CD4-positive, CD25-positive, alpha-beta regulatory T cell (primary cell): ENCODE data around the gene AARSD1. TPM values are rescaled to one million over a fixed set of nuclear protein-coding genes. Genes with fewer than 3 reads are reported as not detected.
"Not testable (repeated sequence)": the region's sequence is repeated elsewhere in the genome, so short reads cannot be mapped to it uniquely, and the experiment has no call there.

Experiments
- ATAC-seq, 2 donors: fragments of 150-1000 bp; cut with Tn5 transposase; one replicate each; pipeline ENCODE4 v1.10.0; 2021; ENCODE audit warnings: low read depth in 2 of 2, moderate number of reproducible peaks in 2 of 2, moderate library complexity in 1 of 2
- DNase-seq, 3 donors: peaks; one replicate each; pipeline versions ENCODE4 v3.0.0 to v3.0.0-alpha.2; 2012 to 2022; ENCODE audit warnings: mixed read lengths in 1 of 3
- H3K27ac ChIP-seq: one replicate; pipeline ENCODE4 v1.7.0; 2013; ENCODE audit warnings: mild to moderate bottlenecking, low read length; ENCODE audit not compliant: insufficient read depth, poor library complexity, severe bottlenecking
- H3K27me3 ChIP-seq: one replicate; pipeline ENCODE4 v1.7.0; 2013; ENCODE audit warnings: low read length; ENCODE audit not compliant: control insufficient read depth, insufficient read depth
- H3K36me3 ChIP-seq: one replicate; pipeline ENCODE4 v1.7.0; 2013; ENCODE audit warnings: mild to moderate bottlenecking, low read length, moderate library complexity; ENCODE audit not compliant: control insufficient read depth, insufficient read depth
- H3K4me1 ChIP-seq: 2 replicates; pipeline ENCODE4 v1.7.0; 2013; ENCODE audit warnings: mild to moderate bottlenecking, low read length; ENCODE audit not compliant: insufficient read depth, control insufficient read depth, poor library complexity, severe bottlenecking
- H3K4me3 ChIP-seq: one replicate; pipeline ENCODE4 v1.7.0; 2013; ENCODE audit warnings: low read depth, mild to moderate bottlenecking, low read length, moderate library complexity
- H3K9me3 ChIP-seq, 2 experiments: 1 replicate in 1 of 2; 2 replicates in 1 of 2; pipeline ENCODE4 v1.7.0; 2013; ENCODE audit warnings: low read length in 2 of 2, mild to moderate bottlenecking in 1 of 2, moderate library complexity in 1 of 2; ENCODE audit not compliant: control insufficient read depth in 2 of 2
- H3K27ac Mint-ChIP-seq, 3 donors: one replicate each; pipeline ENCODE4 v1.8.0; 2020 to 2022; ENCODE audit warnings: mild to moderate bottlenecking in 3 of 3, mixed read lengths in 3 of 3, moderate library complexity in 2 of 3
- H3K27me3 Mint-ChIP-seq: one replicate; pipeline ENCODE4 v1.8.0; 2022; ENCODE audit warnings: mild to moderate bottlenecking, mixed read lengths
- H3K36me3 Mint-ChIP-seq: one replicate; pipeline ENCODE4 v1.8.0; 2020; ENCODE audit warnings: mixed read lengths
- H3K4me1 Mint-ChIP-seq, 4 donors: one replicate each; pipeline ENCODE4 v1.8.0; 2020 to 2022; ENCODE audit warnings: mixed read lengths in 4 of 4, mild to moderate bottlenecking in 1 of 4
- H3K4me3 Mint-ChIP-seq, 4 donors: one replicate each; pipeline ENCODE4 v1.8.0; 2020 to 2022; ENCODE audit warnings: mild to moderate bottlenecking in 4 of 4, mixed read lengths in 4 of 4, moderate library complexity in 3 of 4
- H3K9me3 Mint-ChIP-seq, 7 donors: one replicate each; pipeline ENCODE4 v1.8.0; 2020 to 2022; ENCODE audit warnings: mixed read lengths in 7 of 7, mild to moderate bottlenecking in 3 of 7, moderate library complexity in 2 of 7
- polyA plus RNA-seq, 4 donors: library from polyadenylated mRNA; unstranded; fragments of 300-500 nt; fragmentation: Illumina TruSeq; gene quantifications; one replicate each; pipeline ENCODE4 v1.2.3, GENCODE V29; 2021
- total RNA-seq: library from RNA; stranded (reverse); gene quantifications from one replicate; pipeline ENCODE4 v1.2.3, GENCODE V29; 2022

Gene AARSD1
- total and polyA plus RNA-seq, 5 donors from 2014 or later = 23.2 to 48.5 (median 29.4) TPM

GRCh38 chr17:42922294-42922693, 42.0 kb downstream of the AARSD1 start:
- Histone ChIP-seq H3K27me3 (peaks cover 9% of the 10 kb centered on the region), H3K4me1 (no peaks in the 10 kb centered on the region), H3K36me3 (no peaks in the 10 kb centered on the region), H3K27ac (no peak overlapping the region), H3K4me3 (no peak overlapping the region), H3K9me3 (no peaks in the 10 kb centered on the region)
- ATAC-seq = no peak
- peaks cover 0 to 2% (median 0%) of the 10 kb centered on the region in 4 donors for H3K4me1 Mint-ChIP-seq
- H3K27ac Mint-ChIP-seq = no peak overlapping the region
- peaks cover 34% of the 10 kb centered on the region for H3K27me3 Mint-ChIP-seq
- H3K9me3 Mint-ChIP-seq = no peaks in the 10 kb centered on the region
- H3K4me3 Mint-ChIP-seq = no peak overlapping the region
- H3K36me3 Mint-ChIP-seq = no peaks in the 10 kb centered on the region
- DNase-seq = no peak

- no peak overlapping the region for H3K27ac Mint-ChIP-seq
- ATAC-seq = no peak
- Histone ChIP-seq H3K4me1 (no peaks in the 10 kb centered on the region), H3K27ac (no peak overlapping the region), H3K4me3 (no peak overlapping the region), H3K36me3 (no peaks in the 10 kb centered on the region), H3K9me3 (no peaks in the 10 kb centered on the region), H3K27me3 (peaks cover 11% of the 10 kb centered on the region)
- H3K27me3 Mint-ChIP-seq = peaks cover 34% of the 10 kb centered on the region
- no peak overlapping the region for H3K4me3 Mint-ChIP-seq
- no peaks in the 10 kb centered on the region for H3K36me3 Mint-ChIP-seq
- no peaks in the 10 kb centered on the region for H3K9me3 Mint-ChIP-seq
- no peak for DNase-seq
- H3K4me1 Mint-ChIP-seq = peaks cover 0 to 2% (median 0%) of the 10 kb centered on the region in 4 donors
Observed at GRCh38 chr17:42920922-42921321, 43.3 kb downstream of the AARSD1 start.

- Mint-ChIP-seq H3K4me3 (no peak overlapping the region), H3K9me3 (no peaks in the 10 kb centered on the region), H3K36me3 (no peaks in the 10 kb centered on the region), H3K27ac (no peak overlapping the region), H3K27me3 (peaks cover 34% of the 10 kb centered on the region), H3K4me1 (peaks cover 0 to 2% (median 0%) of the 10 kb centered on the region in 4 donors)
- H3K36me3 ChIP-seq = no peaks in the 10 kb centered on the region
- no peak for DNase-seq
- no peaks in the 10 kb centered on the region for H3K4me1 ChIP-seq
- H3K27me3 ChIP-seq = peaks cover 11% of the 10 kb centered on the region
- ATAC-seq = no peak
- H3K4me3 ChIP-seq = no peak overlapping the region
- no peak overlapping the region for H3K27ac ChIP-seq
- no peaks in the 10 kb centered on the region for H3K9me3 ChIP-seq
Observed at GRCh38 chr17:42920106-42920900, 44.0 kb downstream of the AARSD1 start.

GRCh38 chr17:42919522-42920077, 44.7 kb downstream of the AARSD1 start:
- peaks cover 10% of the 10 kb centered on the region for H3K27me3 ChIP-seq
- not testable (repeated sequence) for H3K4me1 ChIP-seq, H3K4me3 ChIP-seq, H3K36me3 Mint-ChIP-seq, H3K27ac Mint-ChIP-seq, H3K9me3 ChIP-seq, H3K4me1 Mint-ChIP-seq, H3K27ac ChIP-seq, DNase-seq, H3K4me3 Mint-ChIP-seq, H3K36me3 ChIP-seq, ATAC-seq, H3K9me3 Mint-ChIP-seq
- peaks cover 28% of the 10 kb centered on the region for H3K27me3 Mint-ChIP-seq

- Mint-ChIP-seq H3K27ac (no peak overlapping the region), H3K36me3 (no peaks in the 10 kb centered on the region), H3K4me1 (no peaks in the 10 kb centered on the region), H3K27me3 (peaks cover 27% of the 10 kb centered on the region), H3K4me3 (no peak overlapping the region), H3K9me3 (no peaks in the 10 kb centered on the region)
- Histone ChIP-seq H3K27me3 (peaks cover 10% of the 10 kb centered on the region), H3K4me3 (no peak overlapping the region), H3K4me1 (no peaks in the 10 kb centered on the region), H3K9me3 (no peaks in the 10 kb centered on the region), H3K36me3 (no peaks in the 10 kb centered on the region), H3K27ac (no peak overlapping the region)
- no peak for DNase-seq
- no peak for ATAC-seq
Observed at GRCh38 chr17:42918902-42919521, 45.2 kb downstream of the AARSD1 start.

- no peaks in the 10 kb centered on the region for H3K36me3 Mint-ChIP-seq
- Histone ChIP-seq H3K4me3 (no peak overlapping the region), H3K9me3 (no peaks in the 10 kb centered on the region), H3K36me3 (no peaks in the 10 kb centered on the region), H3K4me1 (no peaks in the 10 kb centered on the region), H3K27me3 (peaks cover 7% of the 10 kb centered on the region), H3K27ac (no peak overlapping the region)
- ATAC-seq (no peak), DNase-seq (no peak)
- no peak overlapping the region for H3K27ac Mint-ChIP-seq
- H3K4me1 Mint-ChIP-seq = no peaks in the 10 kb centered on the region
- H3K27me3 Mint-ChIP-seq = peaks cover 26% of the 10 kb centered on the region
- H3K4me3 Mint-ChIP-seq = no peak overlapping the region
- no peaks in the 10 kb centered on the region for H3K9me3 Mint-ChIP-seq
Observed at GRCh38 chr17:42917236-42917603, 47.0 kb downstream of the AARSD1 start.

GRCh38 chr17:42916388-42917235, 47.6 kb downstream of the AARSD1 start:
- not testable (repeated sequence) for H3K27ac Mint-ChIP-seq, H3K4me3 Mint-ChIP-seq, H3K27me3 ChIP-seq, H3K9me3 Mint-ChIP-seq, DNase-seq, H3K4me1 Mint-ChIP-seq, ATAC-seq, H3K36me3 Mint-ChIP-seq, H3K27ac ChIP-seq, H3K36me3 ChIP-seq, H3K9me3 ChIP-seq, H3K4me3 ChIP-seq, H3K4me1 ChIP-seq
- peaks cover 22% of the 10 kb centered on the region for H3K27me3 Mint-ChIP-seq
